Ascending aorta (tissue), 2 donors: ENCODE results near the gene CA10. TPM values are rescaled to one million over a fixed set of nuclear protein-coding genes. Genes with fewer than 3 reads are reported as not detected.

ENCODE experiments used
- DNase-seq, 2 donors: peaks; one replicate each; pipeline ENCODE4 v3.0.0-alpha.2; 2019; ENCODE audit warnings: low spot score in 2 of 2
- H3K27ac ChIP-seq, 2 donors: fragments of 200-600 bp; sonication (generic); one replicate each; pipeline ENCODE4 v1.5.1; 2016 to 2017; ENCODE audit warnings: mild to moderate bottlenecking in 1 of 2
- H3K27me3 ChIP-seq: fragments of 200-600 bp; sonication (generic); one replicate; pipeline ENCODE4 v1.5.1; 2017
- H3K36me3 ChIP-seq, 2 donors: fragments of 200-600 bp; sonication (generic); one replicate each; pipeline ENCODE4 v1.5.1; 2016
- H3K4me1 ChIP-seq, 2 donors: fragments of 200-600 bp; sonication (generic); one replicate each; pipeline ENCODE4 v1.5.1; 2016 to 2017; ENCODE audit warnings: mild to moderate bottlenecking in 1 of 2
- H3K4me3 ChIP-seq, 2 donors: fragments of 200-600 bp; sonication (generic); one replicate each; pipeline ENCODE4 v1.5.1; 2016 to 2017; ENCODE audit warnings: mild to moderate bottlenecking in 1 of 2
- H3K9me3 ChIP-seq, 2 donors: fragments of 200-600 bp; sonication (generic); one replicate each; pipeline ENCODE4 v1.5.1; 2016
- CTCF ChIP-seq, 3 experiments: fragments of 200-600 bp in 2 of 3; fragments of 450-650 bp in 1 of 3; sonication (generic) in 2 of 3; IDR thresholded peaks; one replicate each; pipeline ENCODE4 v1.5.1; 2016 to 2019; ENCODE audit warnings: antibody characterized with exemption in 3 of 3, mild to moderate bottlenecking in 1 of 3, moderate library complexity in 1 of 3
- intact Hi-C: fragments of 100-400 bp; cut with DNase I; formaldehyde crosslinking; loops from one replicate; pipeline ENCODE4 v1.15.1; 2023
- total RNA-seq: library from RNA; depleted of rRNA; stranded (reverse); fragments of >200 nt; gene quantifications from one replicate; pipeline ENCODE4 v1.1.0, GENCODE V29; 2016

Gene CA10
- total RNA-seq, 1 donor from 2014 or later, result not detected

GRCh38 chr17:51646539-51646938, 512.0 kb downstream of the CA10 start:
- Histone ChIP-seq H3K27me3 (no peaks in the 10 kb centered on the region), H3K4me3 (no peak overlapping the region), H3K4me1 (no peaks in the 10 kb centered on the region), H3K27ac (no peak overlapping the region), H3K36me3 (no peaks in the 10 kb centered on the region), H3K9me3 (no peaks in the 10 kb centered on the region)
- TF ChIP-seq CTCF (IDR thresholded peaks at IDR 0.05), result no peak
- intact Hi-C loops, result no loop called here
- no peak for DNase-seq

GRCh38 chr17:51645056-51645455, 513.5 kb downstream of the CA10 start:
- no peak overlapping the region for H3K4me3 ChIP-seq
- no peaks in the 10 kb centered on the region for H3K9me3 ChIP-seq
- no peak overlapping the region for H3K27ac ChIP-seq
- H3K36me3 ChIP-seq, result no peaks in the 10 kb centered on the region
- no peaks in the 10 kb centered on the region for H3K27me3 ChIP-seq
- no peaks in the 10 kb centered on the region for H3K4me1 ChIP-seq
- no peak for DNase-seq
- no peak for TF ChIP-seq CTCF (IDR thresholded peaks at IDR 0.05)
- intact Hi-C loops, result no loop called here

DNA sequence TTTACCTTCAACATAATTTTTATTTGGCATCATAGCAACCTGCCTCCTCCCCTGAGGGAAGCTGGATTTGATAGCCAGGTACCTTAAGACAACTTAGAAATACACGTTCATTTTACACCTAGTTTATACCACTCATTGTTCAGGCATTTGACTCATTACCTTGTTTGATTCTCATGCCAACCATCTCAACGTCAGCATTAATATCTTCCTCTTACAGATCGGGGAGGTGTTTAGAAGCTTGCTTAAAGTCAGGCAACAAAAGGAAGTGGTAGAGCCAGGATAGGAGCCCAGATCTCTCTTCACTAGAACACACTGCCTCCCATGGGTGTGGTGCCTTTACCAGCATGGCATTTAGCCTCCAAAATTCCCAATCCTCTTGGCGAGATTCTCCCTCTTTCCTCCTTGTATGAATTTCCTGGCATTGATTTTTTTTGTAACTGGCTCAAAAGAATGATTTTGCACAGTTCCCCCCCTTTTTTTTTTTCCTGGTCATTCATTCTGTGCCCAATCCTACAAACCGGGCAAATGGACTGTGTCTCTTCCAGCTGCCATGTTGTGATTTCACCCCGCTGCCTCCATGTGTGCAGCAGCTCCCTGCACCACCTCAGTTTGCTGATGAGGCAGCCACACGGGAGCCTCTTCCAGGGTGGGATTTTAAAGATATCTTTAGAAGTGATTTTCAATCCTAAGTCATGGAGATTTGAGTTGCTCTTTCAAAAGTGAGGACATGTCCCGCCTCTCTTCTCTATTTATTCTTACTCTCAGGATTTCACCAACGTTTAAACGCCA, 514.6 kb downstream of the CA10 start:
- intact Hi-C loops, result no loop called here
- no peaks in the 10 kb centered on the region for H3K4me1 ChIP-seq

GRCh38 chr17:51642029-51642428, 516.5 kb downstream of the CA10 start:
- H3K36me3 ChIP-seq, result no peaks in the 10 kb centered on the region
- H3K4me1 ChIP-seq, result no peaks in the 10 kb centered on the region
- no peak overlapping the region for H3K27ac ChIP-seq
- TF ChIP-seq CTCF (IDR thresholded peaks at IDR 0.05), result no peak
- H3K27me3 ChIP-seq, result no peaks in the 10 kb centered on the region
- intact Hi-C loops, result no loop called here
- H3K9me3 ChIP-seq, result no peaks in the 10 kb centered on the region
- no peak for DNase-seq
- no peak overlapping the region for H3K4me3 ChIP-seq

More for the DNA sequence above, 514.6 kb downstream of the CA10 start:
- Histone ChIP-seq H3K36me3 (no peaks in the 10 kb centered on the region), H3K9me3 (no peaks in the 10 kb centered on the region), H3K27ac (no peak overlapping the region), H3K4me3 (no peak overlapping the region), H3K27me3 (no peaks in the 10 kb centered on the region)
- DNase-seq, result no peak
- no peak for TF ChIP-seq CTCF (IDR thresholded peaks at IDR 0.05)

DNA sequence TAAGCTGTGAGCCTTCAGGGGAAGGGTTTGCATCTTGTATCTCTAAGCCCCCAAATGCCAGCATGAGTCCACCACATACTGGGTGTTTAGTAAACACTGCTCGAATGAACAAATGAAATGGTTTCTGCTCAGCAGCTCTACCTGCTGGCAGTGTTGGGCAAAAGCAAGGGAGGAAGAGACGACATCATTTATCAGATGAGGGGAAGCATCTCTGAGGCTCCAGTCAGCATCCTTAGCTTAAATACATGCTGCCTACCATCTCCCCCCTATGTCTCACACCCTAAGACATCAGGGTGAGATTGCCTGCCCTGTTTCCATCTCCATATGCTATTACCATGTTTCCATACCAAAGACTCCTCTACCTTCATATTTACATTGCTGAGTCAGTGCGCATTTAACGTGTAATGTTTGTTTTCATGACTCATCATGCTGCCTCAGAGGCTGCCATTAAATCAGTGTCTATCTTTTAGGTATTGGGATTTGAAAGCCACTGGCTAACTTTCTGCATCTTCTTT, 518.3 kb downstream of the CA10 start:
- Histone ChIP-seq H3K9me3 (no peaks in the 10 kb centered on the region), H3K4me3 (no peak overlapping the region), H3K4me1 (no peaks in the 10 kb centered on the region), H3K27ac (no peak overlapping the region), H3K27me3 (no peaks in the 10 kb centered on the region), H3K36me3 (no peaks in the 10 kb centered on the region)
- no peak for DNase-seq
- intact Hi-C loops, result no loop called here
- no peak for TF ChIP-seq CTCF (IDR thresholded peaks at IDR 0.05)
